GM19043 (cell line): ENCODE measurements around the gene NEK1.

Experiments
- ATAC-seq: cut with Tn5 transposase; IDR thresholded peaks from one replicate; pipeline ENCODE4 v1.9.1; 2021; ENCODE audit warnings: low read depth; ENCODE audit not compliant: unreplicated experiment

Gene NEK1

GRCh38 chr4:169383724-169384123, 228.7 kb downstream of the NEK1 start:
- no peak for ATAC-seq

GRCh38 chr4:169379688-169380087, 232.7 kb downstream of the NEK1 start:
- no peak for ATAC-seq

GRCh38 chr4:169377367-169377766, 235.0 kb downstream of the NEK1 start:
- ATAC-seq: no peak

- no peak for ATAC-seq
Observed at GRCh38 chr4:169376421-169376820, 236.0 kb downstream of the NEK1 start.

GRCh38 chr4:169372791-169373190, 239.6 kb downstream of the NEK1 start:
- no peak for ATAC-seq

GRCh38 chr4:169369634-169370033, 242.7 kb downstream of the NEK1 start:
- ATAC-seq: no peak

GRCh38 chr4:169367826-169368225, 244.6 kb downstream of the NEK1 start:
- no peak for ATAC-seq

GRCh38 chr4:169366821-169367220, 245.6 kb downstream of the NEK1 start:
- no peak for ATAC-seq

GRCh38 chr4:169362607-169363006, 249.8 kb downstream of the NEK1 start:
- ATAC-seq: no peak

- no peak for ATAC-seq
Observed at GRCh38 chr4:169361756-169362155, 250.6 kb downstream of the NEK1 start.

- ATAC-seq: no peak
Observed at GRCh38 chr4:169359961-169360360, 252.4 kb downstream of the NEK1 start.

GRCh38 chr4:169352360-169352759, 260.0 kb downstream of the NEK1 start:
- no peak for ATAC-seq

GRCh38 chr4:169351872-169352271, 260.5 kb downstream of the NEK1 start:
- ATAC-seq: no peak

GRCh38 chr4:169348541-169348940, 263.8 kb downstream of the NEK1 start:
- ATAC-seq: no peak

GRCh38 chr4:169346840-169347239, 265.5 kb downstream of the NEK1 start:
- no peak for ATAC-seq

- ATAC-seq: no peak
Observed at GRCh38 chr4:169345316-169345721, 267.1 kb downstream of the NEK1 start.
